GM23338 (cell line): ENCODE measurements around the gene CCDC43. TPM values are rescaled to one million over a fixed set of nuclear protein-coding genes. Genes with fewer than 3 reads are reported as not detected.

Experiments used
- ATAC-seq: fragments of 200-7000 bp; cut with Tn5 transposase; 3 replicates; pipeline ENCODE4 v1.9.1; 2020
- DNase-seq: peaks from one replicate; pipeline ENCODE4 v3.0.0-alpha.2; 2015; ENCODE audit warnings: low spot score
- H2AFZ ChIP-seq: fragments of 200-600 bp; sonication (generic); 2 replicates; pipeline ENCODE4 v1.8.0; 2016; ENCODE audit warnings: antibody characterized with exemption, mild to moderate bottlenecking, moderate library complexity
- H3F3A ChIP-seq: fragments of 200-600 bp; sonication (generic); replicated peaks from 2 replicates; pipeline ENCODE4 v1.8.0; 2017; ENCODE audit warnings: antibody characterized with exemption, mixed run types, low read depth
- H3K27ac ChIP-seq: fragments of 200-600 bp; sonication (generic); 2 replicates; pipeline ENCODE4 v1.6.1; 2016; ENCODE audit warnings: low read depth
- H3K27me3 ChIP-seq: fragments of 200-600 bp; sonication (generic); 2 replicates; pipeline ENCODE4 v1.8.0; 2016; ENCODE audit warnings: mild to moderate bottlenecking, mixed run types, moderate library complexity; ENCODE audit not compliant: insufficient read depth
- H3K36me3 ChIP-seq: fragments of 200-600 bp; sonication (generic); 2 replicates; pipeline ENCODE4 v1.8.0; 2016; ENCODE audit warnings: mild to moderate bottlenecking; ENCODE audit not compliant: insufficient read depth
- H3K4me1 ChIP-seq: fragments of 200-600 bp; sonication (generic); 2 replicates; pipeline ENCODE4 v1.8.0; 2016; ENCODE audit warnings: mild to moderate bottlenecking, moderate library complexity; ENCODE audit not compliant: insufficient read depth
- H3K4me2 ChIP-seq: fragments of 200-600 bp; sonication (generic); 2 replicates; pipeline ENCODE4 v1.7.1; 2017; ENCODE audit warnings: mixed run types
- H3K4me3 ChIP-seq: fragments of 200-600 bp; sonication (generic); 2 replicates; pipeline ENCODE4 v1.6.1; 2016; ENCODE audit warnings: mixed run types
- H3K79me2 ChIP-seq: fragments of 200-600 bp; sonication (generic); replicated peaks from 2 replicates; pipeline ENCODE4 v1.8.0; 2017; ENCODE audit warnings: mild to moderate bottlenecking; ENCODE audit not compliant: insufficient read depth
- H3K9me2 ChIP-seq: fragments of 200-600 bp; sonication (generic); 2 replicates; pipeline ENCODE4 v1.8.0; 2017; ENCODE audit not compliant: insufficient read depth
- H4K20me1 ChIP-seq: fragments of 200-600 bp; sonication (generic); replicated peaks from 2 replicates; pipeline ENCODE4 v1.8.0; 2017; ENCODE audit warnings: mild to moderate bottlenecking; ENCODE audit not compliant: insufficient read depth
- H3K27ac Mint-ChIP-seq: 2 replicates; pipeline ENCODE4 v1.8.0; 2020; ENCODE audit warnings: inconsistent platforms, mild to moderate bottlenecking, moderate library complexity, mixed read lengths
- H3K27me3 Mint-ChIP-seq: 3 replicates; pipeline ENCODE4 v1.8.0; 2022; ENCODE audit warnings: low read depth, mild to moderate bottlenecking, moderate library complexity, mixed read lengths, inconsistent platforms; ENCODE audit not compliant: insufficient read depth, poor library complexity
- H3K36me3 Mint-ChIP-seq: 3 replicates; pipeline ENCODE4 v1.8.0; 2021; ENCODE audit warnings: low read depth, mild to moderate bottlenecking, inconsistent platforms, moderate library complexity, mixed read lengths
- H3K4me1 Mint-ChIP-seq: 3 replicates; pipeline ENCODE4 v1.8.0; 2020; ENCODE audit warnings: mild to moderate bottlenecking, inconsistent platforms, mixed read lengths
- H3K4me3 Mint-ChIP-seq: 3 replicates; pipeline ENCODE4 v1.8.0; 2021; ENCODE audit warnings: moderate library complexity, mild to moderate bottlenecking, inconsistent platforms, mixed read lengths
- H3K9me3 Mint-ChIP-seq: 3 replicates; pipeline ENCODE4 v1.8.0; 2020; ENCODE audit warnings: moderate library complexity, mild to moderate bottlenecking, inconsistent platforms, mixed read lengths
- CREB1 ChIP-seq: fragments of 250-450 bp; sonication (Bioruptor Pico); IDR thresholded peaks from 2 replicates; pipeline ENCODE4 v1.5.0; 2020; ENCODE audit warnings: low read depth, mild to moderate bottlenecking, moderate library complexity
- EZH2 ChIP-seq: fragments of 200-600 bp; sonication (generic); IDR thresholded peaks from one replicate; pipeline ENCODE4 v1.8.0; 2017; ENCODE audit warnings: antibody characterized with exemption, mild to moderate bottlenecking, low read depth; ENCODE audit not compliant: unreplicated experiment
- EZH2phosphoT487 ChIP-seq: fragments of 200-600 bp; sonication (generic); IDR thresholded peaks from one replicate; pipeline ENCODE4 v1.8.1; 2018; ENCODE audit warnings: antibody characterized with exemption; ENCODE audit not compliant: unreplicated experiment
- JUNB ChIP-seq: IDR thresholded peaks from one replicate; pipeline ENCODE4 v1.6.1; 2016; ENCODE audit warnings: antibody characterized with exemption; ENCODE audit not compliant: unreplicated experiment
- NANOG ChIP-seq: IDR thresholded peaks from 2 replicates; pipeline ENCODE4 v1.6.1; 2016; ENCODE audit warnings: antibody characterized with exemption, borderline replicate concordance
- POLR2AphosphoS5 ChIP-seq: IDR thresholded peaks from 2 replicates; pipeline ENCODE4 v1.6.1; 2016; ENCODE audit warnings: antibody characterized with exemption, low read depth
- STAT1 ChIP-seq: IDR thresholded peaks from one replicate; pipeline ENCODE4 v1.6.1; 2016; ENCODE audit warnings: antibody characterized with exemption; ENCODE audit not compliant: unreplicated experiment
- ZNF114 ChIP-seq: fragments of 250-450 bp; sonication (Bioruptor Pico); IDR thresholded peaks from 2 replicates; pipeline ENCODE4 v1.5.0; 2020; ENCODE audit warnings: mild to moderate bottlenecking, moderate library complexity
- ZNF331 ChIP-seq: fragments of 250-450 bp; sonication (Bioruptor Pico); IDR thresholded peaks from 2 replicates; pipeline ENCODE4 v1.5.0; 2020; ENCODE audit warnings: low read depth, mild to moderate bottlenecking, moderate library complexity
- polyA plus RNA-seq: library from polyadenylated mRNA; unstranded; fragments of >200 nt; fragmentation: Nextera tagmentation; extraction: Ambion mirVana; gene quantifications from 2 replicates; pipeline ENCODE4 v1.2.1, GENCODE V29; 2016
- total RNA-seq: library from RNA; depleted of rRNA; stranded (reverse); fragments of >200 nt; shearing (Covaris generic); gene quantifications from 2 replicates; pipeline ENCODE4 v1.2.3, GENCODE V29; 2014
- TF ChIP-seq, protein P1 (sequence below): fragments of 250-450 bp; sonication (Bioruptor Pico); IDR thresholded peaks from 2 replicates; pipeline ENCODE4 v1.5.0; 2020; ENCODE audit warnings: mild to moderate bottlenecking, moderate library complexity
- TF ChIP-seq, protein P2 (sequence below): IDR thresholded peaks from 2 replicates; pipeline ENCODE4 v1.6.1; 2016; ENCODE audit warnings: antibody characterized with exemption
- TF ChIP-seq, protein P3 (sequence below): IDR thresholded peaks from one replicate; pipeline ENCODE4 v1.6.1; 2018; ENCODE audit warnings: antibody characterized with exemption; ENCODE audit not compliant: unreplicated experiment

Gene CCDC43
- total and polyA plus RNA-seq, 2 experiments from 2014 or later: 29.8 to 55.3 TPM

DNA sequence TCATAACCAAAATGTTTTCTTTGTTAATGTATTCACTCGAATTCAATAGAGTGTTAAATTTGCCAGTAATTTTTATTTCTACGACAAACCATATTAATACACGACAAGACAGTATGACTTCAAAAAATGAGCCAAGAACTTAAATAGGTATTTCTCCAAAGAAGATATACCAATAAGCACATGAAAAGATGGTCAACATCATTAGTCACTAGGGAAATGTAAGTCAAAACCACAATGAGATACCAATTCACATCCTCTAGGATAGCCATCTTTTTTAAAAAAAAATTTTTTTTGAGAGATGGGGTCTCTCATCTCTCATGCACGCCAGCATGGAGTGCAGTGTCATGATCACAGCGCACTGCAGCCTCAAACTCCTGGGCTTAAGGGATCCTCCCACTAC, 38.3 kb downstream of the CCDC43 start:
- H3K27me3 ChIP-seq: peaks cover 34% of the 10 kb centered on the region
- Mint-ChIP-seq H3K4me1 (no peaks in the 10 kb centered on the region), H3K27me3 (peaks cover 27% of the 10 kb centered on the region), H3K9me3 (peaks cover 14% of the 10 kb centered on the region; the same call in 2 of the 3 replicates), H3K4me3 (no peak overlapping the region), H3K27ac (no peak overlapping the region), H3K36me3 (peaks cover 5% of the 10 kb centered on the region; the same call in 2 of the 3 replicates)
- H3K79me2 ChIP-seq: no peaks in the 10 kb centered on the region
- H3F3A ChIP-seq: no peaks in the 10 kb centered on the region
- no peak overlapping the region for H3K4me3 ChIP-seq
- H3K9me2 ChIP-seq: no peaks in the 10 kb centered on the region
- no peak overlapping the region for H3K27ac ChIP-seq
- no peak overlapping the region for H3K4me2 ChIP-seq
- no peaks in the 10 kb centered on the region for H4K20me1 ChIP-seq
- H3K36me3 ChIP-seq: no peaks in the 10 kb centered on the region
- no peak for TF ChIP-seq EZH2
- TF ChIP-seq NANOG: no peak
- TF ChIP-seq, protein P1, sequence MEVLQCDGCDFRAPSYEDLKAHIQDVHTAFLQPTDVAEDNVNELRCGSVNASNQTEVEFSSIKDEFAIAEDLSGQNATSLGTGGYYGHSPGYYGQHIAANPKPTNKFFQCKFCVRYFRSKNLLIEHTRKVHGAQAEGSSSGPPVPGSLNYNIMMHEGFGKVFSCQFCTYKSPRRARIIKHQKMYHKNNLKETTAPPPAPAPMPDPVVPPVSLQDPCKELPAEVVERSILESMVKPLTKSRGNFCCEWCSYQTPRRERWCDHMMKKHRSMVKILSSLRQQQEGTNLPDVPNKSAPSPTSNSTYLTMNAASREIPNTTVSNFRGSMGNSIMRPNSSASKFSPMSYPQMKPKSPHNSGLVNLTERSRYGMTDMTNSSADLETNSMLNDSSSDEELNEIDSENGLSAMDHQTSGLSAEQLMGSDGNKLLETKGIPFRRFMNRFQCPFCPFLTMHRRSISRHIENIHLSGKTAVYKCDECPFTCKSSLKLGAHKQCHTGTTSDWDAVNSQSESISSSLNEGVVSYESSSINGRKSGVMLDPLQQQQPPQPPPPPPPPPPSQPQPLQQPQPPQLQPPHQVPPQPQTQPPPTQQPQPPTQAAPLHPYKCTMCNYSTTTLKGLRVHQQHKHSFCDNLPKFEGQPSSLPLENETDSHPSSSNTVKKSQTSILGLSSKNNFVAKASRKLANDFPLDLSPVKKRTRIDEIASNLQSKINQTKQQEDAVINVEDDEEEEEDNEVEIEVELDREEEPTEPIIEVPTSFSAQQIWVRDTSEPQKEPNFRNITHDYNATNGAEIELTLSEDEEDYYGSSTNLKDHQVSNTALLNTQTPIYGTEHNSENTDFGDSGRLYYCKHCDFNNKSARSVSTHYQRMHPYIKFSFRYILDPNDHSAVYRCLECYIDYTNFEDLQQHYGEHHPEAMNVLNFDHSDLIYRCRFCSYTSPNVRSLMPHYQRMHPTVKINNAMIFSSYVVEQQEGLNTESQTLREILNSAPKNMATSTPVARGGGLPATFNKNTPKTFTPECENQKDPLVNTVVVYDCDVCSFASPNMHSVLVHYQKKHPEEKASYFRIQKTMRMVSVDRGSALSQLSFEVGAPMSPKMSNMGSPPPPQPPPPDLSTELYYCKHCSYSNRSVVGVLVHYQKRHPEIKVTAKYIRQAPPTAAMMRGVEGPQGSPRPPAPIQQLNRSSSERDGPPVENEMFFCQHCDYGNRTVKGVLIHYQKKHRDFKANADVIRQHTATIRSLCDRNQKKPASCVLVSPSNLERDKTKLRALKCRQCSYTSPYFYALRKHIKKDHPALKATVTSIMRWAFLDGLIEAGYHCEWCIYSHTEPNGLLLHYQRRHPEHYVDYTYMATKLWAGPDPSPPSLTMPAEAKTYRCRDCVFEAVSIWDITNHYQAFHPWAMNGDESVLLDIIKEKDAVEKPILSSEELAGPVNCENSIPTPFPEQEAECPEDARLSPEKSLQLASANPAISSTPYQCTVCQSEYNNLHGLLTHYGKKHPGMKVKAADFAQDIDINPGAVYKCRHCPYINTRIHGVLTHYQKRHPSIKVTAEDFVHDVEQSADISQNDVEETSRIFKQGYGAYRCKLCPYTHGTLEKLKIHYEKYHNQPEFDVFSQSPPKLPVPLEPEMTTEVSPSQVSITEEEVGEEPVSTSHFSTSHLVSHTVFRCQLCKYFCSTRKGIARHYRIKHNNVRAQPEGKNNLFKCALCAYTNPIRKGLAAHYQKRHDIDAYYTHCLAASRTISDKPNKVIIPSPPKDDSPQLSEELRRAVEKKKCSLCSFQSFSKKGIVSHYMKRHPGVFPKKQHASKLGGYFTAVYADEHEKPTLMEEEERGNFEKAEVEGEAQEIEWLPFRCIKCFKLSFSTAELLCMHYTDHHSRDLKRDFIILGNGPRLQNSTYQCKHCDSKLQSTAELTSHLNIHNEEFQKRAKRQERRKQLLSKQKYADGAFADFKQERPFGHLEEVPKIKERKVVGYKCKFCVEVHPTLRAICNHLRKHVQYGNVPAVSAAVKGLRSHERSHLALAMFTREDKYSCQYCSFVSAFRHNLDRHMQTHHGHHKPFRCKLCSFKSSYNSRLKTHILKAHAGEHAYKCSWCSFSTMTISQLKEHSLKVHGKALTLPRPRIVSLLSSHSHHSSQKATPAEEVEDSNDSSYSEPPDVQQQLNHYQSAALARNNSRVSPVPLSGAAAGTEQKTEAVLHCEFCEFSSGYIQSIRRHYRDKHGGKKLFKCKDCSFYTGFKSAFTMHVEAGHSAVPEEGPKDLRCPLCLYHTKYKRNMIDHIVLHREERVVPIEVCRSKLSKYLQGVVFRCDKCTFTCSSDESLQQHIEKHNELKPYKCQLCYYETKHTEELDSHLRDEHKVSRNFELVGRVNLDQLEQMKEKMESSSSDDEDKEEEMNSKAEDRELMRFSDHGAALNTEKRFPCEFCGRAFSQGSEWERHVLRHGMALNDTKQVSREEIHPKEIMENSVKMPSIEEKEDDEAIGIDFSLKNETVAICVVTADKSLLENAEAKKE (CRISPR knock-in tag): no peak
- TF ChIP-seq ZNF114 (CRISPR knock-in tag): no peak
- TF ChIP-seq, protein P2, sequence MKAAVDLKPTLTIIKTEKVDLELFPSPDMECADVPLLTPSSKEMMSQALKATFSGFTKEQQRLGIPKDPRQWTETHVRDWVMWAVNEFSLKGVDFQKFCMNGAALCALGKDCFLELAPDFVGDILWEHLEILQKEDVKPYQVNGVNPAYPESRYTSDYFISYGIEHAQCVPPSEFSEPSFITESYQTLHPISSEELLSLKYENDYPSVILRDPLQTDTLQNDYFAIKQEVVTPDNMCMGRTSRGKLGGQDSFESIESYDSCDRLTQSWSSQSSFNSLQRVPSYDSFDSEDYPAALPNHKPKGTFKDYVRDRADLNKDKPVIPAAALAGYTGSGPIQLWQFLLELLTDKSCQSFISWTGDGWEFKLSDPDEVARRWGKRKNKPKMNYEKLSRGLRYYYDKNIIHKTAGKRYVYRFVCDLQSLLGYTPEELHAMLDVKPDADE: no peak
- TF ChIP-seq CREB1: no peak
- no peak for TF ChIP-seq EZH2phosphoT487
- no peak for TF ChIP-seq ZNF331 (CRISPR knock-in tag)
- TF ChIP-seq JUNB: no peak
- TF ChIP-seq POLR2AphosphoS5: no peak
- no peak for TF ChIP-seq STAT1
- TF ChIP-seq, protein P3, sequence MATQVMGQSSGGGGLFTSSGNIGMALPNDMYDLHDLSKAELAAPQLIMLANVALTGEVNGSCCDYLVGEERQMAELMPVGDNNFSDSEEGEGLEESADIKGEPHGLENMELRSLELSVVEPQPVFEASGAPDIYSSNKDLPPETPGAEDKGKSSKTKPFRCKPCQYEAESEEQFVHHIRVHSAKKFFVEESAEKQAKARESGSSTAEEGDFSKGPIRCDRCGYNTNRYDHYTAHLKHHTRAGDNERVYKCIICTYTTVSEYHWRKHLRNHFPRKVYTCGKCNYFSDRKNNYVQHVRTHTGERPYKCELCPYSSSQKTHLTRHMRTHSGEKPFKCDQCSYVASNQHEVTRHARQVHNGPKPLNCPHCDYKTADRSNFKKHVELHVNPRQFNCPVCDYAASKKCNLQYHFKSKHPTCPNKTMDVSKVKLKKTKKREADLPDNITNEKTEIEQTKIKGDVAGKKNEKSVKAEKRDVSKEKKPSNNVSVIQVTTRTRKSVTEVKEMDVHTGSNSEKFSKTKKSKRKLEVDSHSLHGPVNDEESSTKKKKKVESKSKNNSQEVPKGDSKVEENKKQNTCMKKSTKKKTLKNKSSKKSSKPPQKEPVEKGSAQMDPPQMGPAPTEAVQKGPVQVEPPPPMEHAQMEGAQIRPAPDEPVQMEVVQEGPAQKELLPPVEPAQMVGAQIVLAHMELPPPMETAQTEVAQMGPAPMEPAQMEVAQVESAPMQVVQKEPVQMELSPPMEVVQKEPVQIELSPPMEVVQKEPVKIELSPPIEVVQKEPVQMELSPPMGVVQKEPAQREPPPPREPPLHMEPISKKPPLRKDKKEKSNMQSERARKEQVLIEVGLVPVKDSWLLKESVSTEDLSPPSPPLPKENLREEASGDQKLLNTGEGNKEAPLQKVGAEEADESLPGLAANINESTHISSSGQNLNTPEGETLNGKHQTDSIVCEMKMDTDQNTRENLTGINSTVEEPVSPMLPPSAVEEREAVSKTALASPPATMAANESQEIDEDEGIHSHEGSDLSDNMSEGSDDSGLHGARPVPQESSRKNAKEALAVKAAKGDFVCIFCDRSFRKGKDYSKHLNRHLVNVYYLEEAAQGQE: no peak
- DNase-seq: no peak
- no peak for ATAC-seq
- no peak overlapping the region for H2AFZ ChIP-seq
- H3K4me1 ChIP-seq: no peaks in the 10 kb centered on the region
